HG03139 (cell line): ENCODE data around the gene AKTIP.
"Not testable (repeated sequence)": the region's sequence is repeated elsewhere in the genome, so short reads cannot be mapped to it uniquely, and the experiment has no call there.

ENCODE experiments used
- ATAC-seq: cut with Tn5 transposase; IDR thresholded peaks from one replicate; pipeline ENCODE4 v1.9.1; 2021; ENCODE audit not compliant: unreplicated experiment

Gene AKTIP

DNA sequence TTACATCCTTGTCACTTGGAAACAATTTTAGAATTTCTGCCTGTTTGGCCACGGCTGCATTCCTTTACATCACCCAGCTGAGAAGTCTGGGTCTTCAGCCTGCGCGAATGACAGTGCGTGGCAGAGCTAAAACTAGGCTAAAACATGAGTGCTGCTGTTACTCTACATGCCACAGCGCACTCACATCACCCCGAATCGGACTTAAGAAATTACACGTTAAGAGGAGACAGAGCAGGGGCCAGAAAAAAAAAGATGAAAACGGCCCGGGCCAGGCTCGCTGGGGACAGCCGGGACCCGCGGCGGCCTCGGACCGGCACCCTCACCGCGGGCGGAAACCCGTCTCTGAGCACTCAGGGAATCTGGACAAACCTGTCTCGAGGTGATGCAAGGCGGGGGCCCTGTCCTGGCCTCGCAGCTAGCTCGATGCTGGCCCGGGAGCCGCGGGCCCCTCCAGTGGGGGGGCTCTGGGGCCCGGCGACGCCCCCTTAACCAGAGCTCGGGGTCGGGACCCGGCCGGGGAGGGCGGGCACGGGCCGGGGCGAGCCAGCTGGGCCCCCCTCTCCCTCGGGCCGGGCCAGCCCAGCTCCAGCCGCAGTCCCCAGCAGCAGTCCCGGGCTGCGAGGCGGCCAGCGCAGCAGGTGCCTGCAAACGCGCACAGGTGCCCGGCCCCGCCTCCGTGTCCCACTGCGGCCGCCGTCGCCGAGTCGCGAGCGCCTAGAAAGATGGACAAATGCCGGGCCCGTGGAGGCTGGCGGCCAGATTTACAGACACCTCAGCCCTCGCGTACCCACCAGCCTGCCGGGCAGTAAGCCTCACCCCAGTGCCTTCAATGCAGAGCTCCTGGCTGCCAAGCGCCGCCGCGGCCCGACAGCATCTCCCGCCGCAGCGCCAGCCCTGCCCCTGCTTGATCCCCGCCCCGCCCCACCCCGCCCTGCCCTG is at the start of gene AKTIP:
TSS of gene AKTIP (minus strand) at position 879 of the 939 bp plus-strand sequence. CDS start 2,950 bp downstream, outside the sequence.
- peak; percentile 18 for ATAC-seq

- ATAC-seq: peak; percentile 76
These were observed 47.1 kb upstream of the AKTIP start for GRCh38 chr16:53549970-53550690.

GRCh38 chr16:53546988-53547391 is 44.0 kb upstream of the AKTIP start:
- no peak for ATAC-seq

GRCh38 chr16:53545433-53545832 is 42.4 kb upstream of the AKTIP start:
- no peak for ATAC-seq

DNA sequence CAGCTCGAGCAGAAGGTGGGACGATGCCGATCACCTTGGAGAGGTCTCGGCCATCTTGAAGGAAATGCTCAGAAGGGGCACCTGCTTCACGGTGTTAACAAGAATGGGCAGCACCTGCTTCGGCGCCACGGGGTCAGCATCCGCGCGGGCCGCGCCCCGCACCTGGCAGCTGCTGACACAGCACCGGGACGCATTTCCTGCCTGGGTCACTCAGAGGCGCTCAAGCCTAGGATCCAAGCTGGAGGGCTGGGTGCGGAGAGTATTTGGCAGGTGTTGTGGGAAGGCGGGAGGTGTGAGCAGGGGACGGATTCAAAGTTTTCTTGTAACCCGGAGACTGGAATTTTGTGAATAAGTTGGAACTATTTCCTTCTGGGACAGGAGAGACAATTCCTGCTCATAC is 39.3 kb upstream of the AKTIP start:
- no peak for ATAC-seq

DNA sequence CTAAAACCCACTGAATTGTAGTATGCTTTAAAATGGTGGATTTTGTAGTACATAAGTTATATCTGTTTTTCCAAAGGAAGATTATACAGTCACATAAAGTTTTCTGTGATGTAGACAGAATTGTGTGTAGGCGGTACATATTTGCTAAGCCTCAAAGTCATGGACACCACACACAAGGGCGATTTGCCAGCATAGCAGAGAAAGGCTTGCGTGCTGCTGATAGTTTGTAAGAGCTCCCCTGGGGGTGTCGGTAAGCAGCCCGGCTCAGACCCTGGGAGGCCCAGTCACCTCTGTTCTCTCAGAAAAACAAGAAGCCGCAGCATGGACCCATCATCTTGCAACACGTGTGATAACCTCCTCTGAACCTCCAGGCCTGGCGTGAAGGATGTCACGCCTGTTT is 38.3 kb upstream of the AKTIP start:
- no peak for ATAC-seq

DNA sequence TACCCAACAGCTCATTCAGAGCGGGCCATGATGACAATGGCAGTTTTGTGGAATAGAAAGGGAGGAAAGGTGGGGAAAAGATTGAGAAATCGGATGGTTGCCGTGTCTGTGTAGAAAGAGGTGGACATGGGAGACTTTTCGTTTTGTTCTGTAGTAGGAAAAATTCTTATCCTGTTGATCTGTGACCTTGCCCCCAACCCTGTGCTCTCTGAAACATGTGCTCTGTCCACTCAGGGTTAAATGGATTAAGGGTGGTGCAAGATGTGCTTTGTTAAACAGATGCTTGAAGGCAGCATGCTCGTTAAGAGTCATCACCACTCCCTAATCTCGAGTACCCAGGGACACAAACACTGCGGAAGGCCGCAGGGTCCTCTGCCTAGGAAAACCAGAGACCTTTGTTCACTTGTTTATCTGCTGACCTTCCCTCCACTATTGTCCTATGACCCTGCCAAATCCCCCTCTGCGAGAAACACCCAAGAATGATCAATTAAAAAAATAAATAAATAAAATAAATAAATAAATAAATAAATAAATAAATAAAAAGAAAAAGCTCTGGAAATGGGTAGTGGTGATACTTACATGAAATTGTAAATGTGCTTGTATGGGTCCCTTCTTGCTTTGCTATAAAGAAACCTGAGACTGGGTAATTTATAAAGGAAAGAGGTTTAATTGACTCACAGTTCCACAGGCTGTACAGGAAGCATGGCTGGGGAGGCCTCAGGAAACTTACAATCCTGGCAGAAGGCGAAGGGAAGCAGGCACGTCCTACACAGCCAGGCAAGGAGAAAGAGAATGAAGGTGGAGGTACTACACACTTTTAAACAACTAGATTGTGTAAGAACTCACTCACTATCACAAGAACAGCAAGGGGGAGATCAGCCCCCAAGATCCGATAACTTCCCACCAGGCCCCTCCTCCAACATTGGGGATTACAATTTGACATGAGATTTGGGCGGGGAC is 37.0 kb upstream of the AKTIP start:
- ATAC-seq: not testable (repeated sequence)

GRCh38 chr16:53539346-53539745 is 36.3 kb upstream of the AKTIP start:
- not testable (repeated sequence) for ATAC-seq

- ATAC-seq: no peak
These were observed 34.6 kb upstream of the AKTIP start for GRCh38 chr16:53537626-53538025.

- no peak for ATAC-seq
These were observed 31.2 kb upstream of the AKTIP start for GRCh38 chr16:53534206-53534605.

DNA sequence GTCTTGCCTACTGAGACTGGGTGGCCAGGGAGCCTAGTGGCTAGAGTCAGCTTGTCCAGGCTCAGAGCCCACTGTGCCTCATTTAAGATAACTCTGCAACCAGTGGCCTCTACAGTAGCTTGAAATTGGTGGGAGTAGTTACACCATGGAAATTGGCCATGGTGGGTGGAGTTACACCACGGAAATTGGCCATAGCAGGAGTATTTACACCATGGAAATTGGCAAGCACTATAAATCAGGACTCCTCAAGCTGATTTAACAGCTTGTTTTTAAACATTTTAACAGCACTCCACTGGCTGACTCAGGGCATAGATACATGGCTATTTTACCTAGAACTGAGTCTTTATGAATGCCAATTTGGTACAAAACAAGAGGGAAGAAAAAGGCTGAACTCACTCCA is 27.7 kb upstream of the AKTIP start:
- ATAC-seq: no peak

DNA sequence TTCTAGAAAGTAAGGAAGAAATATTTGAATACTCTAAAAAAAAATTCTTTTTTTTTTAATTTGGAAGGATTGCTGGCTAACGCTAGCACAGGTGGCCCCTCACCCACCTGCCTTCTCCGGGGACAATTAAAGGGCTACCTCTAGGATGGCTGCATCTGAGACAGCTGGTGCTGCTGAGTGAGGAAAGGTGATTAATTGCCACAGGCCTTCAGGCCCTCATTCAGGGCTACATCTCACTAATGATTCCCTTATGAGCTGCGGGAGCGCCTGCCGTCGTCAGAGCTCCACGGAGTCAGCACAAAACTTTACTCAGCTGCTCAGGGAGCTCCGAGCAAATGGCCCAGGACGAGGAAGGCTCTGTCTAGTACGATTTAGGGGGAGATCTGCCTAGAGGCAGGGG is 27.0 kb upstream of the AKTIP start:
- ATAC-seq: no peak

DNA sequence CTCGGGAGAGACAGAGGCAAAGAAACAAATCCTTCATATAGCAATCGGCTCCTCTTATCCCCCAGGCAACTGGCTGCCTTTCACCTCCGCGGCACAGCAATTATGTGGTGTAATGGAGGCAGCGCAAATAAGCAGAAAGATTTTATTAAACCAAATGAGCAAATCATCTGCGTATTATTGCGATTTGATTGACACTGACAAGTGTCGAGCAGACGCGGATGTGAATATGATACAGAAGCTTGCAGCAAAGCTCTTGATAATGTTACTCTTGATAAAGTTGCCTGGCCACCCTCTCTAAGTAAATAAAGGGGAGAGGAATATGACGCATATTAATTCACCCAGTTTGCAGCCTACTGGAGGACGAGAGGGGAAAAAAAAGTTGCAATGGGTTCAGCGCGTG is 26.5 kb upstream of the AKTIP start:
- no peak for ATAC-seq

DNA sequence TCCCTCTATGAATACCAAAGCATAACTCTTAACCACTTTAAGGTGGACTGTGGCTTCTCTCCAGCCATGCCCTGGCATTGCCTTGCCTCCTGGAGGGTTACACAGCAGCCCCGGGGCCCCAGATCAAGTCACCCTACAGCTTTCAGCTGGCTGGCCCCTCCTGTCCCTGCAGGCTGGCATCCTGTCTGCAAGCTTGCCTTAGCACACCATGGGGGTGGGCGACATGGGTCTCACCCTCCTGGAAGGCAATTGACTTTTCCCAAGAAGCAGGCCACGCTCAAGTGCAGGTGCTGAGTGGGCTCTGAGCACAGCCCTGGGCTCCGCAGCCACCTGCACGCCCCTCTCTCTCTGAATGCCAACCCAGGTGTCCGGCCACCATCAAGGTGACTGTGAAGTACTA is 25.8 kb upstream of the AKTIP start:
- ATAC-seq: no peak

- no peak for ATAC-seq
These were observed 21.1 kb upstream of the AKTIP start for GRCh38 chr16:53523971-53524548.

- ATAC-seq: no peak
These were observed 20.3 kb upstream of the AKTIP start for GRCh38 chr16:53523126-53523804.

DNA sequence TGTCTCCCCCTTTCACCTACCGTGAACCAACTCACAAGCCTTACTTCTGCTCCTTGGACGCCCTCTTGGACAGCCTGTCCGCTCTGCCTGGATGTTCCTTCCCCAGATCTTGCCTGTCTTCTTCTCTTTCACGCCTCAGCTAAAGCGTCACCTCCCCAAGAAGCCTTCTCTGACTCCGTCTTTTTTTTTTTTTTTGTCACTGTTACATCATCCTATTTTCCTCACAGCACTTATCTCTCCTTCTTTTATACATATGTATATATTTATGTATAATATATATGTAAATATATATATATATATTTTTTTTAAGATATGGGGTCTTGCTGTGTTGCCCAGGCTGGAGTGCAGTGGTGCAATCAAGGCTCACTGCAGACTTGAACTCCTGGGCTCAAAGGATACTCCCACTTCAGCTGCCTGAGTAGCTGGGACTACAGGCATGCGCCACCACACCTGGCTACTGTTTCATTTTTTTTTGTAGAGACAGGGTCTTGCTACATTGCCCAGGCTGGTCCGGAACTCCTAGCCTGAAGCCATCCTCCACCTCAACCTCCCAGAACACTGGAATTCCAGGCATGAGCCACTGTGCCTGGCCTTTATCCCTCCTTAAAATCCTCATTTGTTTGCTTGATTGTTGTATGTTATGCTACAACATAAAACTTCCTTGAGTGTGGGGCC is 16.5 kb upstream of the AKTIP start:
- ATAC-seq: no peak

GRCh38 chr16:53518550-53519416 is 15.8 kb upstream of the AKTIP start:
- ATAC-seq: peak; percentile 98

- no peak for ATAC-seq
These were observed 14.8 kb upstream of the AKTIP start for GRCh38 chr16:53517851-53518250.
